WTC11 (cell line): ENCODE results near the gene ASIC1. TPM values are rescaled to one million over a fixed set of nuclear protein-coding genes. Genes with fewer than 3 reads are reported as not detected.
A peak's percentile ranks its signal among the peaks of the same experiment; 100 is the strongest.

Experiments
- ATAC-seq: fragments of 200-7000 bp; cut with Tn5 transposase; 2 replicates; pipeline ENCODE4 v1.10.0; 2021; ENCODE audit warnings: mild to moderate bottlenecking, moderate library complexity
- CTCF ChIA-PET: fragments of 300-600 bp; sonication (Branson Sonifier 250); formaldehyde crosslinking; loops from one replicate; lab custom pipeline; 2021; ENCODE audit warnings: antibody characterized with exemption; lab: Charles Lee
- POLR2A ChIA-PET: fragments of 350-600 bp; sonication (Branson Sonifier 250); formaldehyde crosslinking; loops from one replicate; lab custom pipeline; 2021; ENCODE audit warnings: antibody characterized with exemption; lab: Charles Lee
- DNase-seq: peaks from one replicate; pipeline ENCODE4 v3.0.0; 2021; ENCODE audit warnings: low spot score
- H3K27ac Mint-ChIP-seq: 2 replicates; pipeline ENCODE4 v1.8.0; 2021; ENCODE audit warnings: mixed read lengths
- H3K27me3 Mint-ChIP-seq: 2 replicates; pipeline ENCODE4 v1.8.0; 2021; ENCODE audit warnings: low read depth, mild to moderate bottlenecking, moderate library complexity, mixed read lengths
- H3K36me3 Mint-ChIP-seq: 2 replicates; pipeline ENCODE4 v1.8.0; 2021; ENCODE audit warnings: mixed read lengths
- H3K4me1 Mint-ChIP-seq: 2 replicates; pipeline ENCODE4 v1.8.0; 2022; ENCODE audit warnings: mixed read lengths
- H3K4me3 Mint-ChIP-seq: 2 replicates; pipeline ENCODE4 v1.8.0; 2021; ENCODE audit warnings: mild to moderate bottlenecking, moderate library complexity, mixed read lengths
- H3K9me3 Mint-ChIP-seq: 2 replicates; pipeline ENCODE4 v1.8.0; 2021; ENCODE audit warnings: mixed read lengths
- GABPB1 ChIP-seq: sonication (generic); formaldehyde crosslinking; IDR thresholded peaks from 2 replicates; pipeline ENCODE4 v1.8.1; 2023; ENCODE audit warnings: mild to moderate bottlenecking, missing genetic modification reagents
- JAZF1 ChIP-seq: fragments of 250-450 bp; sonication (Bioruptor Pico); IDR thresholded peaks from 2 replicates; pipeline ENCODE4 v1.9.0; 2021; ENCODE audit warnings: moderate library complexity, mild to moderate bottlenecking, inconsistent platforms
- NFYB ChIP-seq: sonication (generic); formaldehyde crosslinking; conservative IDR thresholded peaks from 2 replicates; pipeline ENCODE4 v1.8.0; 2022; ENCODE audit warnings: low read depth, missing genetic modification reagents
- NR2C2 ChIP-seq: sonication (generic); formaldehyde crosslinking; IDR thresholded peaks from 2 replicates; pipeline ENCODE4 v1.8.0; 2022; ENCODE audit warnings: mild to moderate bottlenecking, missing genetic modification reagents
- RORB ChIP-seq: fragments of 250-450 bp; sonication (Bioruptor Pico); IDR thresholded peaks from 2 replicates; pipeline ENCODE4 v1.9.0; 2021; ENCODE audit warnings: mild to moderate bottlenecking
- TEAD4 ChIP-seq: sonication (generic); formaldehyde crosslinking; IDR thresholded peaks from 2 replicates; pipeline ENCODE4 v1.8.0; 2022; ENCODE audit warnings: mild to moderate bottlenecking, missing genetic modification reagents
- total RNA-seq: library from RNA; stranded (reverse); gene quantifications from 3 replicates; pipeline ENCODE4 v1.2.3, GENCODE V29; 2021
- TF ChIP-seq, protein P1 (sequence below): fragments of 250-450 bp; sonication (Bioruptor Pico); IDR thresholded peaks from 2 replicates; pipeline ENCODE4 v1.9.0; 2021; ENCODE audit warnings: mild to moderate bottlenecking
- TF ChIP-seq, protein P2 (sequence below): sonication (generic); formaldehyde crosslinking; IDR thresholded peaks from 2 replicates; pipeline ENCODE4 v1.8.0; 2023; ENCODE audit warnings: mild to moderate bottlenecking, missing genetic modification reagents
- TF ChIP-seq, protein P3 (sequence below): sonication (generic); formaldehyde crosslinking; IDR thresholded peaks from 2 replicates; pipeline ENCODE4 v1.8.0; 2022; ENCODE audit warnings: mild to moderate bottlenecking, missing genetic modification reagents
- TF ChIP-seq, protein P4 (sequence below): fragments of 200-600 bp; IDR thresholded peaks from 2 replicates; pipeline ENCODE4 v1.8.0; 2022; ENCODE audit warnings: antibody characterized with exemption

ASIC1 gene
- total RNA-seq, 1 experiment from 2014 or later = 4.9 TPM

DNA sequence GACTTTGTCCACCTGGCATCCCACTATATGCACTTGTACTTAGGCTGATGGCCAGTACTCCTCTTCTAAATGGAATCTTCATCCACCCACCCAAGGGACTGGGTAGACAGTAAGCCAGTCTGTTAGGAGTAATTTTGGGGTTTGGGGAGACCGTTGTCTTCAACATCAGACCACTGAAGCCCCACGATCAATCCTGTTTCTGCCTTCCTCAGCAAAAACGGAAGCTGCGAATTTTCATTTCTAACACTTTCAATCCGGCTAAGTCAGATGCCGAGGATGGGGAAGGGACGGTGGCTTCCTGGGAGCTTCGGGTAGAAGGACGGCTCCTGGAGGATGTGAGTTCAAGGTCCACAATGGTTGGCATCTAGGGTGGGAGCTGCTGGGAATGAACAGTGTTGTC lies 29.8 kb downstream of the ASIC1 start:
- peak overlapping the region; percentile 89; the same call in 1 of the 2 replicates for H3K4me3 Mint-ChIP-seq
- CTCF ChIA-PET = interaction anchor here (0.9 to 1.6 kb wide), 6 partner anchors 13 to 89 kb away, joined by 3 to 8 read pairs (median 3); partner anchors contain the start of genes CERS5 and COX14

DNA sequence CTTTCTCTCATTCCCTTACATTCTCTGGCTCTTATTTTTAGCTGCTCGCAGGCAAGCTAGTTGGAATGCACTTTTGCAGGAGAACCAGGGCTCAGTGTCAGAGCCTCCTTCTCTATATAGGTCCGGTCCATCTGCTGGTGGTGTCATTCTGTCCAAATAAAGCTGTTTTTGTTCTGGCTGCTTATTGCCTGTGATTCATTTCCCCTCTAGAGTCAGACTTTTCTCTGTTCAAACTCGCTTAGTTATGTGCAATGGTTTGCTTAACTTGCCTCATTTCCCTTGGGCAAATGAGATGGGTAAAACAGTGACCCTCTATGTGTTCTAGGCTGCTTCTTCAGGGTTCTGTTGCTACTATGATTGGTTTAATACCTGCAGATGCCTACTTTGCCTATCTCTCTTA lies 30.6 kb downstream of the ASIC1 start:
- no peak overlapping the region for H3K27ac Mint-ChIP-seq
- peak; percentile 96 for TF ChIP-seq GABPB1
- TF ChIP-seq, protein P1, sequence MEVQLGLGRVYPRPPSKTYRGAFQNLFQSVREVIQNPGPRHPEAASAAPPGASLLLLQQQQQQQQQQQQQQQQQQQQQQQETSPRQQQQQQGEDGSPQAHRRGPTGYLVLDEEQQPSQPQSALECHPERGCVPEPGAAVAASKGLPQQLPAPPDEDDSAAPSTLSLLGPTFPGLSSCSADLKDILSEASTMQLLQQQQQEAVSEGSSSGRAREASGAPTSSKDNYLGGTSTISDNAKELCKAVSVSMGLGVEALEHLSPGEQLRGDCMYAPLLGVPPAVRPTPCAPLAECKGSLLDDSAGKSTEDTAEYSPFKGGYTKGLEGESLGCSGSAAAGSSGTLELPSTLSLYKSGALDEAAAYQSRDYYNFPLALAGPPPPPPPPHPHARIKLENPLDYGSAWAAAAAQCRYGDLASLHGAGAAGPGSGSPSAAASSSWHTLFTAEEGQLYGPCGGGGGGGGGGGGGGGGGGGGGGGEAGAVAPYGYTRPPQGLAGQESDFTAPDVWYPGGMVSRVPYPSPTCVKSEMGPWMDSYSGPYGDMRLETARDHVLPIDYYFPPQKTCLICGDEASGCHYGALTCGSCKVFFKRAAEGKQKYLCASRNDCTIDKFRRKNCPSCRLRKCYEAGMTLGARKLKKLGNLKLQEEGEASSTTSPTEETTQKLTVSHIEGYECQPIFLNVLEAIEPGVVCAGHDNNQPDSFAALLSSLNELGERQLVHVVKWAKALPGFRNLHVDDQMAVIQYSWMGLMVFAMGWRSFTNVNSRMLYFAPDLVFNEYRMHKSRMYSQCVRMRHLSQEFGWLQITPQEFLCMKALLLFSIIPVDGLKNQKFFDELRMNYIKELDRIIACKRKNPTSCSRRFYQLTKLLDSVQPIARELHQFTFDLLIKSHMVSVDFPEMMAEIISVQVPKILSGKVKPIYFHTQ = no peak
- H3K36me3 Mint-ChIP-seq = peaks cover 58% of the 10 kb centered on the region
- H3K27me3 Mint-ChIP-seq = no peaks in the 10 kb centered on the region
- ATAC-seq (no peak), DNase-seq (no peak)
- POLR2A ChIA-PET = no interaction called here
- H3K9me3 Mint-ChIP-seq = no peaks in the 10 kb centered on the region
- CTCF ChIA-PET = interaction anchor here (0.9 to 1.6 kb wide), 6 partner anchors 13 to 88 kb away, joined by 3 to 8 read pairs (median 3); partner anchors contain the start of genes CERS5 and COX14
- no peak overlapping the region for H3K4me3 Mint-ChIP-seq
- H3K4me1 Mint-ChIP-seq = peaks cover 13% of the 10 kb centered on the region

More for the DNA sequence above, 29.8 kb downstream of the ASIC1 start:
- no peak for ATAC-seq
- Mint-ChIP-seq H3K4me1 (peaks cover 13% of the 10 kb centered on the region), H3K27ac (no peak overlapping the region; the same call in 1 of the 2 replicates)
- POLR2A ChIA-PET = no interaction called here
- TF ChIP-seq, protein P2, sequence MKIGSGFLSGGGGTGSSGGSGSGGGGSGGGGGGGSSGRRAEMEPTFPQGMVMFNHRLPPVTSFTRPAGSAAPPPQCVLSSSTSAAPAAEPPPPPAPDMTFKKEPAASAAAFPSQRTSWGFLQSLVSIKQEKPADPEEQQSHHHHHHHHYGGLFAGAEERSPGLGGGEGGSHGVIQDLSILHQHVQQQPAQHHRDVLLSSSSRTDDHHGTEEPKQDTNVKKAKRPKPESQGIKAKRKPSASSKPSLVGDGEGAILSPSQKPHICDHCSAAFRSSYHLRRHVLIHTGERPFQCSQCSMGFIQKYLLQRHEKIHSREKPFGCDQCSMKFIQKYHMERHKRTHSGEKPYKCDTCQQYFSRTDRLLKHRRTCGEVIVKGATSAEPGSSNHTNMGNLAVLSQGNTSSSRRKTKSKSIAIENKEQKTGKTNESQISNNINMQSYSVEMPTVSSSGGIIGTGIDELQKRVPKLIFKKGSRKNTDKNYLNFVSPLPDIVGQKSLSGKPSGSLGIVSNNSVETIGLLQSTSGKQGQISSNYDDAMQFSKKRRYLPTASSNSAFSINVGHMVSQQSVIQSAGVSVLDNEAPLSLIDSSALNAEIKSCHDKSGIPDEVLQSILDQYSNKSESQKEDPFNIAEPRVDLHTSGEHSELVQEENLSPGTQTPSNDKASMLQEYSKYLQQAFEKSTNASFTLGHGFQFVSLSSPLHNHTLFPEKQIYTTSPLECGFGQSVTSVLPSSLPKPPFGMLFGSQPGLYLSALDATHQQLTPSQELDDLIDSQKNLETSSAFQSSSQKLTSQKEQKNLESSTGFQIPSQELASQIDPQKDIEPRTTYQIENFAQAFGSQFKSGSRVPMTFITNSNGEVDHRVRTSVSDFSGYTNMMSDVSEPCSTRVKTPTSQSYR (CRISPR knock-in tag) = no peak
- TF ChIP-seq, protein P3, sequence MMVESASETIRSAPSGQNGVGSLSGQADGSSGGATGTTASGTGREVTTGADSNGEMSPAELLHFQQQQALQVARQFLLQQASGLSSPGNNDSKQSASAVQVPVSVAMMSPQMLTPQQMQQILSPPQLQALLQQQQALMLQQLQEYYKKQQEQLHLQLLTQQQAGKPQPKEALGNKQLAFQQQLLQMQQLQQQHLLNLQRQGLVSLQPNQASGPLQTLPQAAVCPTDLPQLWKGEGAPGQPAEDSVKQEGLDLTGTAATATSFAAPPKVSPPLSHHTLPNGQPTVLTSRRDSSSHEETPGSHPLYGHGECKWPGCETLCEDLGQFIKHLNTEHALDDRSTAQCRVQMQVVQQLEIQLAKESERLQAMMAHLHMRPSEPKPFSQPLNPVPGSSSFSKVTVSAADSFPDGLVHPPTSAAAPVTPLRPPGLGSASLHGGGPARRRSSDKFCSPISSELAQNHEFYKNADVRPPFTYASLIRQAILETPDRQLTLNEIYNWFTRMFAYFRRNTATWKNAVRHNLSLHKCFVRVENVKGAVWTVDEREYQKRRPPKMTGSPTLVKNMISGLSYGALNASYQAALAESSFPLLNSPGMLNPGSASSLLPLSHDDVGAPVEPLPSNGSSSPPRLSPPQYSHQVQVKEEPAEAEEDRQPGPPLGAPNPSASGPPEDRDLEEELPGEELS (CRISPR knock-in tag) = no peak
- TF ChIP-seq, all 79 proteins: peak for 0
- Mint-ChIP-seq H3K9me3 (no peaks in the 10 kb centered on the region), H3K36me3 (peaks cover 54% of the 10 kb centered on the region), H3K27me3 (peaks cover 7% of the 10 kb centered on the region)
- no peak for DNase-seq

DNA sequence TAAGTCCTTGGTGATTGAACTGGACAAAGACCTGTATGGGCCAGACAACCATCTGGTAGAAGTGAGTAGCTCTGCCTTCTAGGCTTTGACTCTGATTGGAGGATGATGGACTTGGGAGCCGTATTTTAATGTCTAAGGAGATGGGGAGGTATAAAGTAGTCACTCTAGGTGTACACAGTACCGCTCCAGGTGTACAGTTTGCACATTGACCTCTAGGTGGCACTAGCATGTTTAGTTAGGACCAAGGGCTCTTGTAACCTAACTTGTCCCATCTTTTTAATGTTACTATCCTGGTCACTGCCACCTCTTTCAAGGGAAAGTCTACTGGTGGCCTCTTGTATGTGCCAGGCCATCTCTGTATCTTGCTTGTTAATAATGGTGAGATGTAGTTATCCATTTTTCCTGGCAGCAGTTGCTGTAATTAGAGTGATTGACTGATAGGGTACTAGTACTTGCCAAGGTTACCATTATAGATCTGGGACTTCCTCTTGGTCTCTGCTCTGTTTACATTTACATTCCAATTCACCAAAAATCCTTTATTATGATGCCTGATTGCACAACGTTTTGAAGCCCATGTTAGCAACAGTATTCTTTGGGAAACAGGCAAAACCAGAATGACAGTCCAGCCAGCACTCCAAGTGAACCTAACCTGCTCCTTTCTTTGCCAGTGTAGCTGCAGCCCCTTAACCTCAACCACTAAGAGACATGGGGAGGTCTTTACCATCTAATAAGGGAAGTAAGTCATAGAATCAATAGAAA lies 31.4 kb downstream of the ASIC1 start:
- no peak overlapping the region for H3K4me3 Mint-ChIP-seq

More for the DNA sequence above, 31.4 kb downstream of the ASIC1 start:
- ChIA-PET CTCF (interaction anchor here (0.5 to 1.6 kb wide), 4 partner anchors 12 to 29 kb away, joined by 5 to 8 read pairs (median 6); partner anchors contain the start of gene COX14), POLR2A (no interaction called here)
- peak; percentile 57 for DNase-seq
- peak; percentile 9; the same call in 1 of the 2 replicates for ATAC-seq
- H3K27me3 Mint-ChIP-seq = no peaks in the 10 kb centered on the region
- H3K27ac Mint-ChIP-seq = no peak overlapping the region
- H3K9me3 Mint-ChIP-seq = no peaks in the 10 kb centered on the region
- peaks cover 9% of the 10 kb centered on the region for H3K4me1 Mint-ChIP-seq
- H3K36me3 Mint-ChIP-seq = peaks cover 62% of the 10 kb centered on the region
- TF ChIP-seq RORB (CRISPR knock-in tag) (no peak), TEAD4 (CRISPR knock-in tag) (no peak), NFYB (CRISPR knock-in tag) (no peak), JAZF1 (CRISPR knock-in tag) (no peak), NR2C2 (CRISPR knock-in tag) (no peak)
- TF ChIP-seq, protein P4, sequence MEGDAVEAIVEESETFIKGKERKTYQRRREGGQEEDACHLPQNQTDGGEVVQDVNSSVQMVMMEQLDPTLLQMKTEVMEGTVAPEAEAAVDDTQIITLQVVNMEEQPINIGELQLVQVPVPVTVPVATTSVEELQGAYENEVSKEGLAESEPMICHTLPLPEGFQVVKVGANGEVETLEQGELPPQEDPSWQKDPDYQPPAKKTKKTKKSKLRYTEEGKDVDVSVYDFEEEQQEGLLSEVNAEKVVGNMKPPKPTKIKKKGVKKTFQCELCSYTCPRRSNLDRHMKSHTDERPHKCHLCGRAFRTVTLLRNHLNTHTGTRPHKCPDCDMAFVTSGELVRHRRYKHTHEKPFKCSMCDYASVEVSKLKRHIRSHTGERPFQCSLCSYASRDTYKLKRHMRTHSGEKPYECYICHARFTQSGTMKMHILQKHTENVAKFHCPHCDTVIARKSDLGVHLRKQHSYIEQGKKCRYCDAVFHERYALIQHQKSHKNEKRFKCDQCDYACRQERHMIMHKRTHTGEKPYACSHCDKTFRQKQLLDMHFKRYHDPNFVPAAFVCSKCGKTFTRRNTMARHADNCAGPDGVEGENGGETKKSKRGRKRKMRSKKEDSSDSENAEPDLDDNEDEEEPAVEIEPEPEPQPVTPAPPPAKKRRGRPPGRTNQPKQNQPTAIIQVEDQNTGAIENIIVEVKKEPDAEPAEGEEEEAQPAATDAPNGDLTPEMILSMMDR = peak; percentile 65
